K562 (cell line): ENCODE results near the gene TSC22D1. TPM values are rescaled to one million over a fixed set of nuclear protein-coding genes. Genes with fewer than 3 reads are reported as not detected.

Experiments used
- ATAC-seq: fragments of 200-7000 bp; cut with Tn5 transposase; 3 replicates; pipeline ENCODE4 v1.9.1; 2020; ENCODE audit warnings: moderate library complexity
- BruUV-seq: library from RNA; stranded (reverse); fragments of 400-500 nt; replicated peaks from 2 replicates; lab custom pipeline; 2021; lab: Mats Ljungman, UMichigan
- CTCF ChIA-PET: fragments of 300-600 bp; formaldehyde crosslinking; extraction: SDS; loops from one replicate; lab custom pipeline; 2021; ENCODE audit warnings: low intra/inter-chr PET ratio; lab: Yijun Ruan, JAX
- POLR2A ChIA-PET: fragments of 300-600, 350-650 bp; sonication (Branson Sonifier 250); formaldehyde crosslinking; extraction: SDS; loops from one replicate; lab custom pipeline; 2021; ENCODE audit warnings: antibody characterized with exemption, inconsistent platforms; lab: Yijun Ruan, JAX
- DNase-seq, 4 experiments: peaks; one replicate each; pipeline versions ENCODE4 v3.0.0 to v3.0.0-alpha.2; 2011 to 2018; ENCODE audit warnings: low spot score in 3 of 4, mixed read lengths in 3 of 4; ENCODE audit errors: extremely low read depth in 1 of 4
- FAIRE-seq: peaks from 2 replicates; lab custom pipeline; 2011; peaks lifted over from hg19 to GRCh38; lab: Jason Lieb, UNC
- H2AFZ ChIP-seq: 2 replicates; pipeline ENCODE4 v1.6.0; 2011; ENCODE audit warnings: low read depth, low read length, control low read depth, inconsistent platforms
- H3K27ac ChIP-seq: fragments of 200-600 bp; 3 replicates; pipeline ENCODE4 v1.8.0; 2011; ENCODE audit warnings: low read depth, mild to moderate bottlenecking, control low read depth, inconsistent platforms, low read length, moderate library complexity, mixed read lengths; ENCODE audit errors: extremely low read depth
- H3K27me3 ChIP-seq, 2 experiments: fragments of 300-600 bp in 1 of 2; 2 replicates in 1 of 2; 3 replicates in 1 of 2; pipeline versions ENCODE4 v1.6.0 to v1.8.0; 2011; ENCODE audit warnings: inconsistent platforms in 2 of 2, low read length in 2 of 2, mild to moderate bottlenecking in 1 of 2, mixed read lengths in 1 of 2, moderate library complexity in 1 of 2; ENCODE audit not compliant: control insufficient read depth in 2 of 2, insufficient read depth in 2 of 2
- H3K36me3 ChIP-seq: fragments of 300-600 bp; 3 replicates; pipeline ENCODE4 v1.8.0; 2011; ENCODE audit warnings: mild to moderate bottlenecking, low read length, inconsistent platforms; ENCODE audit not compliant: control insufficient read depth, insufficient read depth
- H3K4me1 ChIP-seq, 2 experiments: fragments of 200-600 bp in 1 of 2; replicated peaks in 1 of 2; 2 replicates in 1 of 2; 3 replicates in 1 of 2; pipeline versions ENCODE4 v1.5.1 to v1.8.0; 2011; ENCODE audit warnings: inconsistent platforms in 2 of 2, low read length in 2 of 2, mild to moderate bottlenecking in 1 of 2, mixed read lengths in 1 of 2, moderate library complexity in 1 of 2; ENCODE audit not compliant: control insufficient read depth in 2 of 2, insufficient read depth in 2 of 2
- H3K4me2 ChIP-seq: 2 replicates; pipeline ENCODE4 v1.6.1; 2011; ENCODE audit warnings: low read length, control low read depth, inconsistent platforms, mixed read lengths; ENCODE audit not compliant: insufficient read depth
- H3K4me3 ChIP-seq: fragments of 200-600 bp; sonication (generic), shearing (Covaris generic); 2 replicates; pipeline ENCODE4 v1.5.1; 2016; ENCODE audit warnings: control low read depth, inconsistent platforms
- H3K79me2 ChIP-seq: fragments of 200-600 bp; 3 replicates; pipeline ENCODE4 v1.8.0; 2011; ENCODE audit warnings: low read length, inconsistent platforms; ENCODE audit not compliant: control insufficient read depth, insufficient read depth
- H3K9ac ChIP-seq, 2 experiments: 2 replicates each; pipeline versions ENCODE4 v1.6.0 to v1.6.1; 2011; ENCODE audit warnings: low read depth in 2 of 2, low read length in 2 of 2, control low read depth in 1 of 2, inconsistent platforms in 1 of 2, mild to moderate bottlenecking in 1 of 2, mixed read lengths in 1 of 2; ENCODE audit not compliant: insufficient read depth in 1 of 2
- H3K9me1 ChIP-seq: one replicate; pipeline ENCODE4 v1.6.0; 2011; ENCODE audit warnings: inconsistent platforms, mild to moderate bottlenecking, low read length, moderate library complexity; ENCODE audit not compliant: control insufficient read depth, insufficient read depth
- H3K9me3 ChIP-seq: replicated peaks from 2 replicates; pipeline ENCODE4 v1.5.1; 2011; ENCODE audit warnings: low read depth, low read length, inconsistent platforms; ENCODE audit not compliant: control insufficient read depth, insufficient read depth
- H4K20me1 ChIP-seq: replicated peaks from 2 replicates; pipeline ENCODE4 v1.6.1; 2011; ENCODE audit warnings: low read length, inconsistent platforms, mixed read lengths; ENCODE audit not compliant: control insufficient read depth, insufficient read depth
- ELF4 ChIP-seq: fragments of 450-650 bp; formaldehyde crosslinking; IDR thresholded peaks from 2 replicates; pipeline ENCODE4 v1.4.0; 2022; ENCODE audit warnings: missing genetic modification characterization
- MAFK ChIP-seq: IDR thresholded peaks from 2 replicates; pipeline ENCODE4 v1.6.1; 2011; ENCODE audit warnings: low read length, improper control_type of control experiment
- SPI1 ChIP-seq: IDR thresholded peaks from 2 replicates; pipeline ENCODE4 v1.6.1; 2011; ENCODE audit warnings: low read depth, low read length, control low read depth, borderline replicate concordance
- WGBS: fragments of 100-300 bp; shearing (Covaris generic); methylation state at CpG from one replicate; pipeline ENCODE4 v1.1.6; 2016; ENCODE audit warnings: low coverage, mixed read lengths; ENCODE audit not compliant: insufficient coverage; ENCODE audit errors: missing lambda C conversion rate; 5-methylcytosine and 5-hydroxymethylcytosine counted together
- in situ Hi-C: fragments of 300-500 bp; cut with MboI; formaldehyde crosslinking; loops from 4 replicates; pipeline ENCODE4 v1.15.0; 2018; ENCODE audit warnings: inconsistent platforms, mixed read lengths
- intact Hi-C: fragments of 100-400 bp; cut with micrococcal nuclease; formaldehyde crosslinking; loops from 2 replicates; pipeline ENCODE4 v1.14.2; 2022
- polyA plus RNA-seq, 8 experiments: library from polyadenylated mRNA; depleted of rRNA in 4 of 8; stranded (reverse) in 5 of 8; unstranded in 3 of 8; fragments of >200 nt; fragmentation: Nextera tagmentation in 2 of 8; fragmentation: Illumina TruSeq in 1 of 8; extraction: Ambion mirVana in 2 of 8; extraction: Trizol in 1 of 8; gene quantifications; 2 replicates each; pipeline versions ENCODE4 v1.2.1 to v1.2.3, GENCODE V29; 2011 to 2014; ENCODE audit warnings: inconsistent platforms in 1 of 8, missing spikeins in 1 of 8
- total RNA-seq, 7 experiments: library from RNA; depleted of rRNA in 6 of 7; stranded (reverse); fragments of >200 nt in 6 of 7; fragmentation: Illumina TruSeq in 2 of 7; extraction: Trizol in 2 of 7; gene quantifications; 2 replicates each; pipeline versions ENCODE4 v1.2.1 to v1.2.3, GENCODE V29; 2011 to 2021; ENCODE audit warnings: low replicate concordance in 1 of 7

The TSC22D1 gene
- total and polyA plus RNA-seq, 9 of the 15 experiments (the other 6 are each of a cell fraction or from before 2014, with no cell fraction given): 2.6 to 19.8 (median 8.4) TPM

DNA sequence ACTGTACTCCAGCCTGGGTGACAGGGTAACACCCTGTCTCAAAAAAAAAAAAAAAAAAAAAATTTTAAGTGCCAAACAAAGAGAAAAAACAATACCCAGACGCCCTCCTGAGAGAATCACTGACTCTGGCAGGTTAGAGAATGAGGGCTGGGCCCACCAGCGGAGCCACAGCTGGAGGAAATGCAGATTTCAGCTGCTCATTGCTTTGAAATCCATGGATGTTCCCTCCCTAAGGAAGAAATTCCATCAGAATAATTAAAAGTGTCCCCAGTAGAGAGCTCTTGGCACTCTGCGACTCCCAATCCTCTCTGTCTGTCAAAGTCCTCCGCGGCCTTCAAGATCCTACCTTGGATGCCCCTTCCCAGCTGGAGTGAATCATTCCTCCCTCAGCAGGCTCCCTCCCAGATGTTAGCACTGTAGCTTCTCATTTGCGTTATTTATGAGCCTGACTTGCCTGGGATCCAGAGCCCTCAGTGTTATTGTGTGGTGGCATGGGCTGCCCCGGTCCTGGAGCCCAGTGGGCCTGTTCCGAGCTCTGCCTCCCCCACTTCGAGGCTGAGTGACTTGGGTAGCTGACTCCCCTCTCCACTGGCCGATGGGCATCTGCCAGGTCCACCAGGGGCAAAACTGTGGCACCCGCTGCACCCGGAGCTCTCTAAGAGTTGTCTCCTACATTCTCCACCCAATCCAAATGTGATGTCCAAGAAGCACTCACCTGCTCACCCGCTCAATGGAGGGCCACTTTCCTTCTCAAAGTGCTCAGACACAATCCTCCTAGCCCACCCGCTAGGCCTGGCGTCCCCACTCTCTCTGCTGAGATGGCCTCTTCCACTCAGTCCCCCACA is 155.5 kb downstream of the TSC22D1 start:
- no peak overlapping the region for H2AFZ ChIP-seq
- peaks cover 0 to 9% of the 10 kb centered on the region in 2 experiments; a peak in 4 of 5 replicates for H3K4me1 ChIP-seq
- no peaks in the 10 kb centered on the region for H3K27me3 ChIP-seq
- H3K4me3 ChIP-seq: no peak overlapping the region
- H3K9me3 ChIP-seq: no peaks in the 10 kb centered on the region
- FAIRE-seq (no peak), ATAC-seq (no peak), DNase-seq (no peak)
- H3K79me2 ChIP-seq: no peaks in the 10 kb centered on the region
- intact Hi-C loops (no loop called here), in situ Hi-C loops (no loop called here)
- ChIA-PET POLR2A (no interaction called here), CTCF (no interaction called here)
- H3K36me3 ChIP-seq: no peaks in the 10 kb centered on the region
- no peak overlapping the region for H3K9ac ChIP-seq
- BruUV-seq: no TSS peak
- TF ChIP-seq MAFK: no peak
- no peak overlapping the region for H3K27ac ChIP-seq
- H3K4me2 ChIP-seq: no peak overlapping the region
- 57% methylated on average over 11 of the region's 15 CpGs for WGBS
- H3K9me1 ChIP-seq: no peaks in the 10 kb centered on the region
- H4K20me1 ChIP-seq: no peaks in the 10 kb centered on the region

DNA sequence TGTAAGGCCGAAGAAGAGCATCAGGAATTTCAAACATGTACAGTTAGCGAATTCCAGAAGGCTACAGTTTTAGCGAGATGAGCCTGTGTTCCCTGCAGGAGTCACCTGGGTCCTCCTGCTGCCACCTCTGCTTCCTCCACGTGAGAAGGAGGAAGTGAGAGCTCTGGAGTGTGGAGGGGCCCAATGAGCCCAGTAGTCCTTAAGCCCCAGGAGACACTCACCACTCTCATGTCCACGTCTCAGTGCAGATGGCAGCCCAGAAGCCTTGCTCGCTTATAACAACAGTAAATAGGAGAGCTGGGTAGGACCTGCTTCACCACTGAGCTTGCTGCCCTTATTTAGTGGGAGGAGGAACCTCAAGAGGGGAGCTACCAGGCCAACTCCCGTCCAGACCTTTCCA is 158.3 kb downstream of the TSC22D1 start:
- Histone ChIP-seq H3K4me3 (no peak overlapping the region), H3K9me1 (no peaks in the 10 kb centered on the region), H3K36me3 (no peaks in the 10 kb centered on the region), H3K9ac (no peak overlapping the region), H3K4me1 (peaks cover 0 to 12% of the 10 kb centered on the region in 2 experiments; a peak in 4 of 5 replicates), H3K9me3 (no peaks in the 10 kb centered on the region), H3K27ac (no peak overlapping the region), H3K79me2 (no peaks in the 10 kb centered on the region), H3K27me3 (no peaks in the 10 kb centered on the region), H4K20me1 (no peaks in the 10 kb centered on the region), H3K4me2 (no peak overlapping the region), H2AFZ (peak overlapping the region; percentile 79)
- FAIRE-seq (no peak), DNase-seq (no peak), ATAC-seq (no peak; the same call in 2 of the 3 replicates)
- POLR2A ChIA-PET: interaction anchor here (0.5 to 1.2 kb wide), 5 partner anchors 10 to 48 kb away, joined by 3 to 4 read pairs (median 3); no protein-coding TSS in a partner anchor
- intact Hi-C loops: no loop called here
- 33% methylated on average over 7 of the region's 7 CpGs for whole genome bisulfite sequencing
- in situ Hi-C loops: no loop called here
- TF ChIP-seq ELF4 (CRISPR knock-in tag) (no peak), SPI1 (peak; percentile 34; the same call in 1 of the 2 replicates)
- CTCF ChIA-PET: no interaction called here
- BruUV-seq: no TSS peak
